AG04450 (cell line): Measurements from ENCODE around the gene ITIH2. TPM values are rescaled to one million over a fixed set of nuclear protein-coding genes. Genes with fewer than 3 reads are reported as not detected.
"Not testable (repeated sequence)": the region's sequence is repeated elsewhere in the genome, so short reads cannot be mapped to it uniquely, and the experiment has no call there.

ENCODE experiments used
- CTCF ChIA-PET: fragments of 300-600, 350-600 bp; formaldehyde crosslinking; extraction: SDS; loops from one replicate; lab custom pipeline; 2022; ENCODE audit warnings: antibody characterized with exemption, inconsistent platforms; lab: Charles Lee
- POLR2A ChIA-PET: fragments of 350-600 bp; formaldehyde crosslinking; extraction: SDS; loops from one replicate; lab custom pipeline; 2021; ENCODE audit warnings: antibody characterized with exemption, inconsistent platforms; lab: Yijun Ruan, JAX
- DNase-seq: peaks from one replicate; pipeline ENCODE4 v3.0.0-alpha.2; 2011; ENCODE audit warnings: low read depth, low spot score
- H3K27ac ChIP-seq: one replicate; pipeline ENCODE4 v1.5.1; 2012; ENCODE audit warnings: low read depth, low read length, control low read depth
- H3K27me3 ChIP-seq: one replicate; pipeline ENCODE4 v1.6.0; 2012; ENCODE audit warnings: low read length; ENCODE audit not compliant: control insufficient read depth, insufficient read depth
- H3K4me3 ChIP-seq: 2 replicates; pipeline ENCODE4 v1.5.1; 2011; ENCODE audit warnings: mild to moderate bottlenecking, low read depth, low read length, control low read depth
- H3K9me3 ChIP-seq: 2 replicates; pipeline ENCODE4 v1.5.1; 2012; ENCODE audit warnings: low read length; ENCODE audit not compliant: control insufficient read depth, insufficient read depth
- CTCF ChIP-seq: IDR thresholded peaks from 2 replicates; pipeline ENCODE4 v1.5.1; 2011; ENCODE audit warnings: low read depth, low read length, control low read depth, inconsistent platforms
- polyA plus RNA-seq: library from polyadenylated mRNA; depleted of rRNA; stranded (reverse); fragments of >200 nt; gene quantifications from 2 replicates; pipeline ENCODE4 v1.2.3, GENCODE V29; 2011

Gene ITIH2
- polyA plus RNA-seq, 1 experiment = not detected

DNA sequence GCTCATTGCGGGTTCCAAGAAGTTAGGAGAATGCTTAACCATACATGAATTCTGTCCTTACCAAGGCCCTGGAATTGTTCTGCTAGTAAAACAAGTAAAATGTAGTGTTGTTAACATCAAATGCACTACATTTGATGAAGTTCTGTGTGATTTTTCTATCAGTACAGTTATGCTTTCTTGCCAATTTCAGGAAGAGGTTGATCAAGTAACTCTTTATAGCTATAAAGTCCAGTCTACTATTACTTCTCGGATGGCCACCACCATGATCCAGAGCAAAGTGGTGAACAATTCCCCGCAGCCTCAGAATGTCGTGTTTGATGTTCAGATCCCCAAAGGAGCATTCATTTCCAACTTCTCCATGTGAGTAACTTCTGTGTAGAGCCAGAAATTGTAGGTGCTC lies 5.7 kb downstream of the ITIH2 start:
- no peaks in the 10 kb centered on the region for H3K9me3 ChIP-seq
- DNase-seq = no peak
- POLR2A ChIA-PET = no interaction called here
- no peak for TF ChIP-seq CTCF
- H3K27me3 ChIP-seq = peaks cover 2% of the 10 kb centered on the region
- no peak overlapping the region for H3K27ac ChIP-seq
- H3K4me3 ChIP-seq = no peak overlapping the region
- CTCF ChIA-PET = no interaction called here

DNA sequence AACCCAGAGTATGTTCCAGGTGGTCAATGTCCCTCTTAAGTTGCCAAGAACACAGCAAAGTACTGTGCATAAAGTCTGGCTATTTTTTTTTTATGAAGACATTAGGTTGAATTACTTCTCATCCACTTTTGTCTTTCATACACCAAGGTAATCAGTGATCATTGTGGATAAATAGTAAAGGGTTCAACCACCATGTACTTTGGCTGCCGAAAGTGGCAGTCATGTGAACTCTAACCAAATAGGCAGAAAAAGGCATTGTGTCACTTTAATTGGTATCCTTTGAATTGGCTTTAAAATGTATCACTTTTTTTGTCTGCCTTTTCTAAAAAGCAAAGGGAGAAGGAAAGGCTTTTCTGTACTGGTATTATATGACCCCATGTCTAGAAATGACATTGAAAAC lies 7.3 kb downstream of the ITIH2 start:
- TF ChIP-seq CTCF = no peak
- Histone ChIP-seq H3K27me3 (peaks cover 2% of the 10 kb centered on the region), H3K4me3 (no peak overlapping the region), H3K9me3 (no peaks in the 10 kb centered on the region), H3K27ac (no peak overlapping the region)
- DNase-seq = no peak
- ChIA-PET POLR2A (no interaction called here), CTCF (no interaction called here)

DNA sequence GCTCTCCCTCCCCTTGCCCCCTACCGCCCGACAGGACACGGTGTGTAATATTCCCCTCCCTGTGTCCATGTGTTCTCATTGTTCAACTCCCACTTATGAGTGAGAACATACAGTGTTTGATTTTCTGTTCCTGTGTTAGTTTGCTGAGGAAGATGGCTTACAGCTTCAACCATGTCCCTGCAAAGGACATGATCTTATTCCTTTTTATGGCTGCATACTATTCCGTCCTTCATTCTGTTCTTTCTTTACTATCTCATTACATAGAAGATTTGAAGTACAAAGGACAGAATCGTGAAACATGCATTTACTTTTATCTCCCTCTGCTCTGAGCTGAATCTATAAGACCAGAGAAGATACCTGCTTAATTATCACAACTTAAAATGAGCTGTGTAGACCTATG lies 8.0 kb downstream of the ITIH2 start:
- H3K9me3 ChIP-seq, H3K27ac ChIP-seq, POLR2A ChIA-PET, H3K27me3 ChIP-seq, H3K4me3 ChIP-seq, CTCF ChIA-PET, DNase-seq: not testable (repeated sequence)

GRCh38 chr10:7715515-7715914 lies 12.4 kb downstream of the ITIH2 start:
- CTCF ChIA-PET = no interaction called here
- no peak overlapping the region for H3K27ac ChIP-seq
- no peak for TF ChIP-seq CTCF
- H3K9me3 ChIP-seq = no peaks in the 10 kb centered on the region
- POLR2A ChIA-PET = no interaction called here
- no peaks in the 10 kb centered on the region for H3K27me3 ChIP-seq
- DNase-seq = no peak
- no peak overlapping the region for H3K4me3 ChIP-seq

DNA sequence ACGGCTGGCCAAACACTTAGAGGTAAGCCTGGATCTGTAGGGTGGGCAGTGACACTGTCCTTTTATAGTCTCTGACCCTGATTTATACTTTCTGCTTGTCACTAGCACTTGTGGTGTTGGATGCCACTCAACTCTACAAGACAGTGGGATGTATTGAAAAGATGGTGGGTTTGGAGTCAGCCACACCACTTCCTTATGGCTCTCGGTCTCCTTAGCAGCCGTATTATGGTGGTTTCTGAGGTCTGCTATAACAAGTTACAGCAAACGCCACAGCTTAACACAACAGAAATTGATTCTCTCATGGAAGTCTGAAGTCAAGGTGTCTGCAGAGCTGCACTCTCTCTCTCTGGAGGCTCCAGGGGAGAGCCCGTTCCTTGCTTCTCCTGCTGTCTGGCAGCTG lies 14.7 kb downstream of the ITIH2 start:
- ChIA-PET CTCF (no interaction called here), POLR2A (no interaction called here)
- TF ChIP-seq CTCF = no peak
- no peak for DNase-seq
- H3K4me3 ChIP-seq = no peak overlapping the region
- no peak overlapping the region for H3K27ac ChIP-seq
- H3K9me3 ChIP-seq = no peaks in the 10 kb centered on the region
- no peaks in the 10 kb centered on the region for H3K27me3 ChIP-seq

DNA sequence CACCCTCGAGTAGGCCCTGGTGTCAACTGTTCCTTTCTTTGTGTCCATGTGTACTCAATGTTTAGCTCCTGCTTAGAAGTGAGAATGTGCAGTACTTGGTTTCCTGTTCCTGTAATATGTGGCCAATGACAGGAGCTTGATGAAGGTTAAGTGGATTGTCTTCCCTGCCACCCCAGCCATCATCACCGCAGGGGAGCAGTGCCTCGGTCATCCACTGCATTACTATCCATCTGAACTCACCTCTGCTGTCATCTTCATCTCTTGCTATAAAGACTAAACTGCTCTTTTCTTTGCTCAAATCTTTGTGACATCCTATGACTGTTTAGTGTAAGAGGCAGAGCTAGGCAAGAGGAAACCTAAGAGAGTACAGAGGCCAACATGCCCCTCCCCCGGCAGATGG lies 15.6 kb downstream of the ITIH2 start:
- TF ChIP-seq CTCF = no peak
- Histone ChIP-seq H3K4me3 (no peak overlapping the region), H3K27ac (no peak overlapping the region), H3K27me3 (no peaks in the 10 kb centered on the region), H3K9me3 (no peaks in the 10 kb centered on the region; the same call in 1 of the 2 replicates)
- ChIA-PET CTCF (no interaction called here), POLR2A (no interaction called here)
- DNase-seq = no peak
